ENCODE measurements around the gene ZNF799. TPM values are rescaled to one million over a fixed set of nuclear protein-coding genes. Genes with fewer than 3 reads are reported as not detected.
"Not testable (repeated sequence)": the region's sequence is repeated elsewhere in the genome, so short reads cannot be mapped to it uniquely, and the experiment has no call there.

ZNF799 gene
- total and polyA plus RNA-seq, 4 donors, result 3.6 to 9.8 (median 5.8) TPM

DNA sequence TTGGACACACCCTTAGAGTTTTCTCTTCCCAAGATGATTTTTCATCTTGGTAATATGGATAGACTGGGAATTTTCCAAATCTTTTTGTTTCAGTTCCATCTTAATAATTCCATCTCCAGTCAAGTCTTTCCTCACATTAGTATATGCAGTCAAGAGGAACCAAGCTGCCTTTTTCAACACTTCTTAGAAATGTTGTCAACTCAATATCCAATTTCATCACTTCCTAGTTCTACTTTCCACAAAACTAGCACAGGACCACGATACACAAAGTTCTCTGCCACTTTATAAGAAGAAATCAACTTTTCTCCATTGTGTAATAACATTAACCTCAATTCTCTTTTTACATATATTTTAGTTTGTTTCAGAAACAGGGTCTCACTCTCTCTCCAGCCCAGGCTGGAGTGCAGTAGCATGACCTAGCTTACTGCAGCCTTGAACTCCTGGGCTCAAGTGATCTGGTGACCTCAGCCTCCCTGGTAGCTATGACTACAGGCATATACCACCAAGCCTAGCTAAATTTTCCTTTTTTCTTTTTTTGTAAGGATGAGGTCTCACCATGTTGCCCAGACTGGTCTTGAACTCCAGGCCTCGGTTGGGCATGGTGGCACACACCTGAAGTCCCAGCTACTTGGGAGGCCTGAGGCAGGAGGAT is 24.3 kb upstream of the ZNF799 start:
- Histone ChIP-seq H3K4me3 (no peak overlapping the region), H3K4me1 (ENCODE audit: control insufficient read depth in 5 of 5, insufficient read depth in 5 of 5, low read length in 5 of 5) (no peaks in the 10 kb centered on the region), H3K9me3 (ENCODE audit: control insufficient read depth in 4 of 4, insufficient read depth in 3 of 4, low read length in 3 of 4) (peaks cover 0 to 3% (median under 1%) of the 10 kb centered on the region in 4 donors), H3K27me3 (ENCODE audit: control insufficient read depth in 3 of 3, insufficient read depth in 3 of 3, low read length in 2 of 3) (no peaks in the 10 kb centered on the region), H3K27ac (ENCODE audit: low read depth in 1 of 2, low read length in 1 of 2) (no peak overlapping the region), H3K9ac (ENCODE audit: insufficient read depth in 1 of 2, low read length in 2 of 2) (no peak overlapping the region), H3K36me3 (ENCODE audit: control insufficient read depth in 4 of 4, insufficient read depth in 4 of 4, low read length in 4 of 4) (peaks cover 0 to 10% (median 4%) of the 10 kb centered on the region in 4 donors)
- WGBS, 2 donors, result 66 to 83% methylated on average over 2 of the region's 2 CpGs
- DNase-seq (no peak), ATAC-seq (ENCODE audit: insufficient read depth, low FRiP score) (no peak)
- TF ChIP-seq, protein P1, sequence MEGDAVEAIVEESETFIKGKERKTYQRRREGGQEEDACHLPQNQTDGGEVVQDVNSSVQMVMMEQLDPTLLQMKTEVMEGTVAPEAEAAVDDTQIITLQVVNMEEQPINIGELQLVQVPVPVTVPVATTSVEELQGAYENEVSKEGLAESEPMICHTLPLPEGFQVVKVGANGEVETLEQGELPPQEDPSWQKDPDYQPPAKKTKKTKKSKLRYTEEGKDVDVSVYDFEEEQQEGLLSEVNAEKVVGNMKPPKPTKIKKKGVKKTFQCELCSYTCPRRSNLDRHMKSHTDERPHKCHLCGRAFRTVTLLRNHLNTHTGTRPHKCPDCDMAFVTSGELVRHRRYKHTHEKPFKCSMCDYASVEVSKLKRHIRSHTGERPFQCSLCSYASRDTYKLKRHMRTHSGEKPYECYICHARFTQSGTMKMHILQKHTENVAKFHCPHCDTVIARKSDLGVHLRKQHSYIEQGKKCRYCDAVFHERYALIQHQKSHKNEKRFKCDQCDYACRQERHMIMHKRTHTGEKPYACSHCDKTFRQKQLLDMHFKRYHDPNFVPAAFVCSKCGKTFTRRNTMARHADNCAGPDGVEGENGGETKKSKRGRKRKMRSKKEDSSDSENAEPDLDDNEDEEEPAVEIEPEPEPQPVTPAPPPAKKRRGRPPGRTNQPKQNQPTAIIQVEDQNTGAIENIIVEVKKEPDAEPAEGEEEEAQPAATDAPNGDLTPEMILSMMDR (IDR thresholded peaks at IDR 0.05; ENCODE audit: control extremely low read depth, extremely low read depth), result no peak

DNA sequence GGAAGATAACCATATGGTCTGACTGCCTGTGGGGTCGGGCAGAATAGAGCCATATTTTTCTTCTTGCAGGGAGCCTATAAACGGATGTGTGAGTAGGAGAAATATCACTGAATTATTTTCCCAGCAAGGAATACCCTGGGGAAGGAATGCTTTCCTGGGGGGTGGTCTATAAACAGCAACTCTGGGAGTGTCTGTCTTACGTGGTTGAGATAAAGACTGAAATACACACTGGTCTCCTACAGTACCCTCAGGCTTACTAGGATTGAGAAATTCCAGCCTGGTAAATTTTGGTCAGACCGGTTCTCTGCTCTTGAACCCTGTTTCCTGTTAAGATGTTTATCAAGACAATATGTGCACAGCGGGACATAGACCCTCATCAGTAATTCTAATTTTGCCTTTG is 16.2 kb upstream of the ZNF799 start:
- H3K27me3 ChIP-seq (ENCODE audit: control insufficient read depth in 3 of 3, insufficient read depth in 3 of 3, low read length in 2 of 3); H3K4me1 ChIP-seq (ENCODE audit: control insufficient read depth in 5 of 5, insufficient read depth in 5 of 5, low read length in 5 of 5); ATAC-seq (ENCODE audit: insufficient read depth, low FRiP score); DNase-seq; H3K27ac ChIP-seq (ENCODE audit: low read depth in 1 of 2, low read length in 1 of 2); H3K9me3 ChIP-seq (ENCODE audit: control insufficient read depth in 4 of 4, insufficient read depth in 3 of 4, low read length in 3 of 4); H3K36me3 ChIP-seq (ENCODE audit: control insufficient read depth in 4 of 4, insufficient read depth in 4 of 4, low read length in 4 of 4); H3K9ac ChIP-seq (ENCODE audit: insufficient read depth in 1 of 2, low read length in 2 of 2); H3K4me3 ChIP-seq: not testable (repeated sequence)
- WGBS, 2 donors, result 92 to 96% methylated on average over 5 of the region's 5 CpGs

DNA sequence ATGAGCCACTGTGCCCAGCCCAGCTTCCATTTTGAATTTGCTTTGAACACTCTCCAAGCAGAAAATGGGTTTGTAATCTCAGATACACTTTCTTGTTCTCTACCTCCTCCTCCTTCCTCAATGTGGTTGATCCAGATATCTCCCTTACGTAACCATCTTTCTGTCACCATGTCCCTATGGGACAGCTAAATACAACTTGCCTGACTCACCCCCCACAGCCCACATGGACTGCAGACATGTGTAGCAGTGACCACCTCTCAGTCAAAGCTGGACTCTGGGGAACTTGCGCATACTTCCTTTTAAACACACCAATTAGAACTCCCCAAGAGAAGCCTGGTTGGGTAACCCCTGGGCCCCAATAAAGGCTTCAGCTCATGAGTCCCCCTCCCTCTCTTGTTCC is 10.8 kb upstream of the ZNF799 start:
- ATAC-seq (ENCODE audit: insufficient read depth, low FRiP score) (no peak), DNase-seq (no peak)
- 96 to 97% methylated on average over 2 of the region's 2 CpGs for WGBS, 2 donors
- Histone ChIP-seq H3K27me3 (ENCODE audit: control insufficient read depth in 3 of 3, insufficient read depth in 3 of 3, low read length in 2 of 3) (no peaks in the 10 kb centered on the region), H3K36me3 (ENCODE audit: control insufficient read depth in 4 of 4, insufficient read depth in 4 of 4, low read length in 4 of 4) (no peaks in the 10 kb centered on the region), H3K27ac (ENCODE audit: low read depth in 1 of 2, low read length in 1 of 2) (no peak overlapping the region), H3K9ac (ENCODE audit: insufficient read depth in 1 of 2, low read length in 2 of 2) (no peak overlapping the region), H3K9me3 (ENCODE audit: control insufficient read depth in 4 of 4, insufficient read depth in 3 of 4, low read length in 3 of 4) (no peaks in the 10 kb centered on the region), H3K4me1 (ENCODE audit: control insufficient read depth in 5 of 5, insufficient read depth in 5 of 5, low read length in 5 of 5) (no peaks in the 10 kb centered on the region), H3K4me3 (no peak overlapping the region)
- TF ChIP-seq, protein P1 (IDR thresholded peaks at IDR 0.05; ENCODE audit: control extremely low read depth, extremely low read depth), result no peak

DNA sequence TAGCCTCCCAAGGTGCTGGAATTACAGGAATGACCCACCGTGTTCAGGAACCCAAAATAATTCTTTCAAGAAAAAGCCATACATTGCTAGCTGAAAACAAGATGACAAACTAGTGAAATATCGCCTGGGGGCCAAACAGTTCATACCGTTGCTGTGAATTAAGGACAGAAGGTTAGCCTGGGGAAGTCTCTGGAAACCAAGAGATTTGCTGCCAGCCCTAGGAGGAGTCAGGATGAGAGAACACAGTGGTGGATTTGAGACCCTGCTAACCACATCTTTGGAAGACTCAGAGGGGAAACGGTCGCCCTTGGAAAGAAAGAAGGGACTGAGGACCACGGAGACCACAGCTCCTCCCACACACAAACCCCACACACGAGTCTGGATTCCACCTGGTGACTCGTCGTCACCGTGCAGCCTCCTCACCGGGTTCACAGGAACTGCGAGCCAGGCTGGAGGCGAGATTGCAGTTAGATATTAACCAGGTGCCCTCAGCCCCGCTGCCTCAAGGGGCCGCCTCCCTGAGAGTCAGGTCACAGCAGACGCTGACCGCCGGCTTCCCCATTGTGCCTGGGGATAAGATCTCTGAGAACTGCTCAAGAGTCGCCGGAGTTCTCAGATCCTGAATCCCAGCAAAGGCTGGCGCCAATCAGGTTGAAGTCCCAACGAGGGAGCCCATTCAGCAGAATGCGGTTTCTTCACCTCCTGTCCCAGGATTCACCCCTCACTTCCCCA is 1.0 kb downstream of the ZNF799 start:
- DNase-seq, result peak; percentile 16 to 29 (median 25)
- Histone ChIP-seq H3K9ac (ENCODE audit: insufficient read depth in 1 of 2, low read length in 2 of 2) (peak overlapping the region; percentile 26 to 42), H3K27ac (ENCODE audit: low read depth in 1 of 2, low read length in 1 of 2) (peak overlapping the region; percentile 92 to 96), H3K4me3 (peak overlapping the region; percentile 81)
- ATAC-seq (ENCODE audit: insufficient read depth, low FRiP score), result peak; percentile 45
- H3K4me1 ChIP-seq (ENCODE audit: control insufficient read depth in 5 of 5, insufficient read depth in 5 of 5, low read length in 5 of 5); H3K9me3 ChIP-seq (ENCODE audit: control insufficient read depth in 4 of 4, insufficient read depth in 3 of 4, low read length in 3 of 4); H3K27me3 ChIP-seq (ENCODE audit: control insufficient read depth in 3 of 3, insufficient read depth in 3 of 3, low read length in 2 of 3); H3K36me3 ChIP-seq (ENCODE audit: control insufficient read depth in 4 of 4, insufficient read depth in 4 of 4, low read length in 4 of 4): not testable (repeated sequence)
- 2 to 3% methylated on average over 20 to 23 of the region's 23 CpGs for WGBS, 2 donors

DNA sequence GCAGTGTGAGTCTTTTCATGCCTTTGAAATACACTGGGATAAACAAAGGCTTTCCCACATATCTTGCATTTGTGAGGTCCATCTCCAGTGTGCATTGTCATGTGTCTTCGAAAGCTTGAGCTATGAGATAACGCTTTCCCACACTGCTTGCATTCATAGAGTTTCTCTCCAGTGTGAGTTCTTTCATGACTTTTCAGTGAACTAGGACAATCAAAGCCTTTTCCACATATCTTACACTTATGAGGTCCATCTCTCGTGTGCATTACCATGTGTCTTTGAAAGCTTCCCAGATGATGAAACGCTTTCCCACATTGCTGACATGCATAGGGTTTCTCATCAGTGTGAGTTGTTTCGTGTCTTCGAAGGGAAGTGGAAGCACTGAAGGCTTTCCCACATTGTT is 9.9 kb downstream of the ZNF799 start:
- 97 to 98% methylated on average over 6 of the region's 6 CpGs for WGBS, 2 donors
- H3K4me3 ChIP-seq; H3K27ac ChIP-seq (ENCODE audit: low read depth in 1 of 2, low read length in 1 of 2); H3K9me3 ChIP-seq (ENCODE audit: control insufficient read depth in 4 of 4, insufficient read depth in 3 of 4, low read length in 3 of 4); DNase-seq; ATAC-seq (ENCODE audit: insufficient read depth, low FRiP score); H3K4me1 ChIP-seq (ENCODE audit: control insufficient read depth in 5 of 5, insufficient read depth in 5 of 5, low read length in 5 of 5); H3K27me3 ChIP-seq (ENCODE audit: control insufficient read depth in 3 of 3, insufficient read depth in 3 of 3, low read length in 2 of 3); H3K9ac ChIP-seq (ENCODE audit: insufficient read depth in 1 of 2, low read length in 2 of 2): not testable (repeated sequence)
- peaks cover 6 to 14% (median 13%) of the 10 kb centered on the region in 4 donors for H3K36me3 ChIP-seq (ENCODE audit: control insufficient read depth in 4 of 4, insufficient read depth in 4 of 4, low read length in 4 of 4)

DNA sequence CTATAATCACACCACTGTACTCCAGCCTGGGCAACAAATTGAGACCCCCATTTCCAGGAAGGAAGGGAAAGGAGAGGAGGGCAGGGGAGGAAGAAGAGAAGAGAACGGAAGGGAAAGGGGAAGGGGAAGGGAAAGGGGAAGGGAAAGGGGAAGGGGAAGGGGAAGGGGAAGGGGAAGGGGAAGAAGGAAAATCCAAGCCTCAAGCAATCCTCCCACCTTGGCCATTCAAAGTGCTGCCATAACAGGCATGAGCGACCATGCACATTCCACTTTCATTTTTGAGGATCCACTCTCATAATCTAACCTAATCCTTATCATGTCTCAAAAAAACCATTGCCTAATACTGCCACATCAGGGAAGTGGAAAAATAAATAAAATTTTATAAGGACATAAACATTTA is 14.7 kb downstream of the ZNF799 start:
- not testable (repeated sequence) for ATAC-seq (ENCODE audit: insufficient read depth, low FRiP score)

More for the DNA sequence above, 14.7 kb downstream of the ZNF799 start:
- not testable (repeated sequence) for H3K27ac ChIP-seq (ENCODE audit: low read depth in 1 of 2, low read length in 1 of 2); H3K27me3 ChIP-seq (ENCODE audit: control insufficient read depth in 3 of 3, insufficient read depth in 3 of 3, low read length in 2 of 3); H3K4me1 ChIP-seq (ENCODE audit: control insufficient read depth in 5 of 5, insufficient read depth in 5 of 5, low read length in 5 of 5); H3K9me3 ChIP-seq (ENCODE audit: control insufficient read depth in 4 of 4, insufficient read depth in 3 of 4, low read length in 3 of 4); H3K9ac ChIP-seq (ENCODE audit: insufficient read depth in 1 of 2, low read length in 2 of 2); H3K4me3 ChIP-seq; DNase-seq
- WGBS, 2 donors, result 83 to 95% methylated on average over 1 to 2 of the region's 2 CpGs
- peaks cover 8 to 10% (median 9%) of the 10 kb centered on the region in 4 donors for H3K36me3 ChIP-seq (ENCODE audit: control insufficient read depth in 4 of 4, insufficient read depth in 4 of 4, low read length in 4 of 4)
